Measurements from ENCODE around the gene MYLK3. TPM values are rescaled to one million over a fixed set of nuclear protein-coding genes. Genes with fewer than 3 reads are reported as not detected.

Gene MYLK3
- total RNA-seq, 1 experiment from 2014 or later = 0.80 TPM

GRCh38 chr16:46729326-46729995 lies 18.7 kb downstream of the MYLK3 start:
- intact Hi-C loops (cut with micrococcal nuclease; ENCODE audit: unreplicated experiment) = no loop called here

GRCh38 chr16:46728806-46729205 lies 19.3 kb downstream of the MYLK3 start:
- Mint-ChIP-seq H3K36me3 (ENCODE audit: insufficient read depth, unreplicated experiment) (no peaks in the 10 kb centered on the region), H3K4me1 (ENCODE audit: low read depth, unreplicated experiment) (no peaks in the 10 kb centered on the region), H3K9me3 (ENCODE audit: low read depth, unreplicated experiment) (no peaks in the 10 kb centered on the region), H3K4me3 (ENCODE audit: low read depth, unreplicated experiment) (no peak overlapping the region), H3K27ac (ENCODE audit: unreplicated experiment) (no peak overlapping the region), H3K27me3 (ENCODE audit: unreplicated experiment) (peaks cover 42% of the 10 kb centered on the region)
- CTCF ChIA-PET = no interaction called here
- DNase-seq = no peak
- no TSS peak for BruUV-seq (replicated peaks)
- TF ChIP-seq, protein P1, sequence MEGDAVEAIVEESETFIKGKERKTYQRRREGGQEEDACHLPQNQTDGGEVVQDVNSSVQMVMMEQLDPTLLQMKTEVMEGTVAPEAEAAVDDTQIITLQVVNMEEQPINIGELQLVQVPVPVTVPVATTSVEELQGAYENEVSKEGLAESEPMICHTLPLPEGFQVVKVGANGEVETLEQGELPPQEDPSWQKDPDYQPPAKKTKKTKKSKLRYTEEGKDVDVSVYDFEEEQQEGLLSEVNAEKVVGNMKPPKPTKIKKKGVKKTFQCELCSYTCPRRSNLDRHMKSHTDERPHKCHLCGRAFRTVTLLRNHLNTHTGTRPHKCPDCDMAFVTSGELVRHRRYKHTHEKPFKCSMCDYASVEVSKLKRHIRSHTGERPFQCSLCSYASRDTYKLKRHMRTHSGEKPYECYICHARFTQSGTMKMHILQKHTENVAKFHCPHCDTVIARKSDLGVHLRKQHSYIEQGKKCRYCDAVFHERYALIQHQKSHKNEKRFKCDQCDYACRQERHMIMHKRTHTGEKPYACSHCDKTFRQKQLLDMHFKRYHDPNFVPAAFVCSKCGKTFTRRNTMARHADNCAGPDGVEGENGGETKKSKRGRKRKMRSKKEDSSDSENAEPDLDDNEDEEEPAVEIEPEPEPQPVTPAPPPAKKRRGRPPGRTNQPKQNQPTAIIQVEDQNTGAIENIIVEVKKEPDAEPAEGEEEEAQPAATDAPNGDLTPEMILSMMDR (IDR thresholded peaks at IDR 0.05; ENCODE audit: unreplicated experiment) = no peak
- intact Hi-C loops (cut with micrococcal nuclease; ENCODE audit: unreplicated experiment) = no loop called here

More at GRCh38 chr16:46729326-46729995, 18.7 kb downstream of the MYLK3 start:
- TF ChIP-seq, protein P1 (IDR thresholded peaks at IDR 0.05; ENCODE audit: unreplicated experiment) = no peak
- DNase-seq = no peak
- Mint-ChIP-seq H3K36me3 (ENCODE audit: insufficient read depth, unreplicated experiment) (no peaks in the 10 kb centered on the region), H3K4me1 (ENCODE audit: low read depth, unreplicated experiment) (no peaks in the 10 kb centered on the region), H3K27me3 (ENCODE audit: unreplicated experiment) (peaks cover 48% of the 10 kb centered on the region), H3K4me3 (ENCODE audit: low read depth, unreplicated experiment) (no peak overlapping the region), H3K9me3 (ENCODE audit: low read depth, unreplicated experiment) (no peaks in the 10 kb centered on the region), H3K27ac (ENCODE audit: unreplicated experiment) (no peak overlapping the region)
- CTCF ChIA-PET = no interaction called here
- BruUV-seq (replicated peaks) = no TSS peak

GRCh38 chr16:46727630-46728029 lies 20.5 kb downstream of the MYLK3 start:
- no peaks in the 10 kb centered on the region for H3K36me3 Mint-ChIP-seq (ENCODE audit: insufficient read depth, unreplicated experiment)
- H3K4me1 Mint-ChIP-seq (ENCODE audit: low read depth, unreplicated experiment) = no peaks in the 10 kb centered on the region
- H3K27ac Mint-ChIP-seq (ENCODE audit: unreplicated experiment) = no peak overlapping the region
- DNase-seq = no peak
- CTCF ChIA-PET = no interaction called here
- no TSS peak for BruUV-seq (replicated peaks)
- intact Hi-C loops (cut with micrococcal nuclease; ENCODE audit: unreplicated experiment) = no loop called here
- no peaks in the 10 kb centered on the region for H3K9me3 Mint-ChIP-seq (ENCODE audit: low read depth, unreplicated experiment)
- TF ChIP-seq, protein P1 (IDR thresholded peaks at IDR 0.05; ENCODE audit: unreplicated experiment) = no peak
- peaks cover 32% of the 10 kb centered on the region for H3K27me3 Mint-ChIP-seq (ENCODE audit: unreplicated experiment)
- no peak overlapping the region for H3K4me3 Mint-ChIP-seq (ENCODE audit: low read depth, unreplicated experiment)

GRCh38 chr16:46727184-46727583 lies 21.0 kb downstream of the MYLK3 start:
- Mint-ChIP-seq H3K36me3 (ENCODE audit: insufficient read depth, unreplicated experiment) (no peaks in the 10 kb centered on the region), H3K4me3 (ENCODE audit: low read depth, unreplicated experiment) (no peak overlapping the region), H3K27me3 (ENCODE audit: unreplicated experiment) (peaks cover 28% of the 10 kb centered on the region), H3K9me3 (ENCODE audit: low read depth, unreplicated experiment) (no peaks in the 10 kb centered on the region), H3K27ac (ENCODE audit: unreplicated experiment) (no peak overlapping the region), H3K4me1 (ENCODE audit: low read depth, unreplicated experiment) (no peaks in the 10 kb centered on the region)
- DNase-seq = no peak
- intact Hi-C loops (cut with micrococcal nuclease; ENCODE audit: unreplicated experiment) = no loop called here
- CTCF ChIA-PET = no interaction called here
- TF ChIP-seq, protein P1 (IDR thresholded peaks at IDR 0.05; ENCODE audit: unreplicated experiment) = no peak
- BruUV-seq (replicated peaks) = no TSS peak
